Hepatocyte (in vitro differentiated cells): ENCODE measurements around the gene EXOC4. TPM values are rescaled to one million over a fixed set of nuclear protein-coding genes. Genes with fewer than 3 reads are reported as not detected.
A peak's percentile ranks its signal among the peaks of the same experiment; 100 is the strongest.

Experiments
- DNase-seq: peaks from one replicate; pipeline ENCODE4 v3.0.0-alpha.2; 2016; ENCODE audit warnings: low spot score
- H2AFZ ChIP-seq: fragments of 200-600 bp; sonication (generic); 2 replicates; pipeline ENCODE4 v1.6.0; 2016; ENCODE audit warnings: antibody characterized with exemption, mild to moderate bottlenecking
- H3K27ac ChIP-seq: fragments of 200-600 bp; sonication (generic); 2 replicates; pipeline ENCODE4 v1.5.1; 2016; ENCODE audit warnings: mild to moderate bottlenecking
- H3K27me3 ChIP-seq: fragments of 200-600 bp; sonication (generic); 2 replicates; pipeline ENCODE4 v1.6.1; 2016
- H3K36me3 ChIP-seq: fragments of 200-600 bp; sonication (generic); replicated peaks from 2 replicates; pipeline ENCODE4 v1.5.1; 2016; ENCODE audit warnings: low read depth; ENCODE audit not compliant: insufficient read depth
- H3K4me1 ChIP-seq: fragments of 200-600 bp; sonication (generic); 2 replicates; pipeline ENCODE4 v1.5.1; 2016; ENCODE audit warnings: mild to moderate bottlenecking, moderate library complexity; ENCODE audit not compliant: insufficient read depth
- H3K4me2 ChIP-seq: fragments of 200-600 bp; sonication (generic); 2 replicates; pipeline ENCODE4 v1.6.0; 2016
- H3K4me3 ChIP-seq: fragments of 200-600 bp; sonication (generic); 2 replicates; pipeline ENCODE4 v1.5.1; 2016; ENCODE audit warnings: mild to moderate bottlenecking
- H3K79me2 ChIP-seq: fragments of 200-600 bp; sonication (generic); 2 replicates; pipeline ENCODE4 v1.6.0; 2017; ENCODE audit warnings: mild to moderate bottlenecking
- H3K9me2 ChIP-seq: fragments of 200-600 bp; sonication (generic); replicated peaks from 2 replicates; pipeline ENCODE4 v1.6.0; 2017; ENCODE audit warnings: mild to moderate bottlenecking; ENCODE audit not compliant: insufficient read depth
- H3K9me3 ChIP-seq: fragments of 200-600 bp; sonication (generic); 2 replicates; pipeline ENCODE4 v1.5.1; 2016; ENCODE audit warnings: low read depth, mild to moderate bottlenecking
- H4K20me1 ChIP-seq: fragments of 200-600 bp; sonication (generic); 2 replicates; pipeline ENCODE4 v1.6.0; 2016; ENCODE audit warnings: mild to moderate bottlenecking; ENCODE audit not compliant: insufficient read depth, poor library complexity, severe bottlenecking
- CTCF ChIP-seq: fragments of 200-600 bp; sonication (generic); IDR thresholded peaks from 2 replicates; pipeline ENCODE4 v1.5.1; 2016; ENCODE audit warnings: antibody characterized with exemption, mild to moderate bottlenecking; ENCODE audit not compliant: poor library complexity
- EZH2 ChIP-seq: fragments of 200-600 bp; sonication (generic); IDR thresholded peaks from 2 replicates; pipeline ENCODE4 v1.6.1; 2016; ENCODE audit warnings: antibody characterized with exemption, mild to moderate bottlenecking, borderline replicate concordance
- EZH2phosphoT487 ChIP-seq: fragments of 200-600 bp; sonication (generic); IDR thresholded peaks from one replicate; pipeline ENCODE4 v1.6.1; 2018; ENCODE audit warnings: antibody characterized with exemption, mild to moderate bottlenecking, low read depth, moderate library complexity; ENCODE audit not compliant: unreplicated experiment, severe bottlenecking
- WGBS: methylation state at CpG from one replicate; pipeline ENCODE4 v1.1.6; 2016; ENCODE audit warnings: low lambda C conversion rate; ENCODE audit errors: missing lambda C conversion rate; 5-methylcytosine and 5-hydroxymethylcytosine counted together
- polyA plus RNA-seq: library from polyadenylated mRNA; unstranded; fragments of >200 nt; fragmentation: Nextera tagmentation; extraction: Ambion mirVana; gene quantifications from 2 replicates; pipeline ENCODE4 v1.2.1, GENCODE V29; 2016
- total RNA-seq: library from RNA; depleted of rRNA; stranded (reverse); fragments of >200 nt; gene quantifications from 2 replicates; pipeline ENCODE4 v1.2.3, GENCODE V29; 2014

EXOC4 gene
- total and polyA plus RNA-seq, 2 experiments from 2014 or later = 34.8 to 56.1 TPM

- H3K79me2 ChIP-seq = no peaks in the 10 kb centered on the region
- no peaks in the 10 kb centered on the region for H4K20me1 ChIP-seq
- DNase-seq = no peak
- H3K27me3 ChIP-seq = no peaks in the 10 kb centered on the region
- H3K9me3 ChIP-seq = peaks cover 5% of the 10 kb centered on the region
- no peaks in the 10 kb centered on the region for H3K4me1 ChIP-seq
- H3K36me3 ChIP-seq = no peaks in the 10 kb centered on the region
- TF ChIP-seq EZH2 = no peak
- TF ChIP-seq EZH2phosphoT487 = no peak
- TF ChIP-seq CTCF = no peak
- H3K27ac ChIP-seq = no peak overlapping the region
- H2AFZ ChIP-seq = no peak overlapping the region
- H3K9me2 ChIP-seq = no peaks in the 10 kb centered on the region
- WGBS = 98% methylated on average over 3 of the region's 3 CpGs
- H3K4me2 ChIP-seq = no peak overlapping the region
- H3K4me3 ChIP-seq = no peak overlapping the region
These were observed 663.7 kb downstream of the EXOC4 start for GRCh38 chr7:133916621-133917020.

- Histone ChIP-seq H3K4me2 (no peak overlapping the region), H3K4me3 (no peak overlapping the region), H3K36me3 (no peaks in the 10 kb centered on the region), H3K27me3 (no peaks in the 10 kb centered on the region), H3K4me1 (no peaks in the 10 kb centered on the region), H3K9me2 (no peaks in the 10 kb centered on the region), H3K79me2 (no peaks in the 10 kb centered on the region), H3K27ac (no peak overlapping the region), H3K9me3 (peaks cover 9% of the 10 kb centered on the region), H4K20me1 (no peaks in the 10 kb centered on the region), H2AFZ (no peak overlapping the region)
- no peak for DNase-seq
- TF ChIP-seq EZH2 (no peak), CTCF (no peak), EZH2phosphoT487 (no peak)
These were observed 666.9 kb downstream of the EXOC4 start for GRCh38 chr7:133919810-133920209.

- Histone ChIP-seq H3K27me3 (no peaks in the 10 kb centered on the region), H3K36me3 (no peaks in the 10 kb centered on the region), H3K9me3 (peaks cover 9% of the 10 kb centered on the region), H3K27ac (no peak overlapping the region), H3K4me3 (peak overlapping the region; percentile 12), H3K79me2 (no peaks in the 10 kb centered on the region), H3K4me2 (no peak overlapping the region), H3K9me2 (no peaks in the 10 kb centered on the region), H4K20me1 (no peaks in the 10 kb centered on the region), H3K4me1 (no peaks in the 10 kb centered on the region), H2AFZ (no peak overlapping the region)
- TF ChIP-seq CTCF (no peak), EZH2phosphoT487 (no peak), EZH2 (no peak)
- DNase-seq = no peak
These were observed 668.8 kb downstream of the EXOC4 start for GRCh38 chr7:133921635-133922182.

- Histone ChIP-seq H3K36me3 (no peaks in the 10 kb centered on the region), H2AFZ (no peak overlapping the region), H3K4me1 (no peaks in the 10 kb centered on the region), H3K79me2 (no peaks in the 10 kb centered on the region), H3K27me3 (no peaks in the 10 kb centered on the region), H3K9me2 (no peaks in the 10 kb centered on the region), H4K20me1 (no peaks in the 10 kb centered on the region), H3K27ac (no peak overlapping the region), H3K9me3 (peaks cover 9% of the 10 kb centered on the region), H3K4me3 (no peak overlapping the region), H3K4me2 (no peak overlapping the region)
- TF ChIP-seq CTCF = no peak
- TF ChIP-seq EZH2phosphoT487 = no peak
- WGBS = 95% methylated on average over 4 of the region's 4 CpGs
- DNase-seq = no peak
These were observed 671.1 kb downstream of the EXOC4 start for GRCh38 chr7:133923974-133924373.
